GM03348 (cell line): Measurements from ENCODE around the gene DHX58.

ENCODE experiments used
- DNase-seq: peaks from one replicate; pipeline ENCODE4 v3.0.0; 2012; ENCODE audit warnings: low spot score

The DHX58 gene

DNA sequence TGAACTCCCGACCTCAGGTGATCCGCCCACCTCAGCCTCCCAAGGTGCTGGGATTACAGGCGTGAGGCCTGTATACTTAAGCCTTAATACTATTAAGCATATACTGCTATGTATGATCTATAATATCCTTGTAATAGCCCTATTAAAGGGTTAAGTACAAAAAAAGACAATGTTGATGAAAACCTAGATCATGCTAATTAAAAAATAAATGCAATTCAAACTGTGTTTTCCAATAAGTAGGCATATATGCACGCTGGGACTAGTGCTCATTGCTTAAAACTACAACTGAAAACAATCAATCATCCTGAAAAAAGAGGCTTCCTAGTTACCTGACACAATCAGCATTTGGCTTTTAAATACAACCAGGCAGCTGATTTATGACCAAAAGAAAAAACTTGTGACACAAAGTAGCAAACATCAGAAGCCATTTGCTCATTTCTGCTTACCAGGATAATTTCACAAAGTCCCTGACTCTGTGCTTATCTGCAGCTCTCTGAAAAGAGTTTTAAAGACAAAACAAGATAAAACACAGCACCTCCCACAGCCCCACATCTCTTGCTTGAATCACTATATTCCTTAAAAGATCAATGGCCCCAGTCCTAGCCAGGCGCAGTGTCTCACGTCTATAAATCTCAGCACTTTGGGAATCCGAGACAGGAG lies 25.3 kb downstream of the DHX58 start:
- no peak for DNase-seq

DNA sequence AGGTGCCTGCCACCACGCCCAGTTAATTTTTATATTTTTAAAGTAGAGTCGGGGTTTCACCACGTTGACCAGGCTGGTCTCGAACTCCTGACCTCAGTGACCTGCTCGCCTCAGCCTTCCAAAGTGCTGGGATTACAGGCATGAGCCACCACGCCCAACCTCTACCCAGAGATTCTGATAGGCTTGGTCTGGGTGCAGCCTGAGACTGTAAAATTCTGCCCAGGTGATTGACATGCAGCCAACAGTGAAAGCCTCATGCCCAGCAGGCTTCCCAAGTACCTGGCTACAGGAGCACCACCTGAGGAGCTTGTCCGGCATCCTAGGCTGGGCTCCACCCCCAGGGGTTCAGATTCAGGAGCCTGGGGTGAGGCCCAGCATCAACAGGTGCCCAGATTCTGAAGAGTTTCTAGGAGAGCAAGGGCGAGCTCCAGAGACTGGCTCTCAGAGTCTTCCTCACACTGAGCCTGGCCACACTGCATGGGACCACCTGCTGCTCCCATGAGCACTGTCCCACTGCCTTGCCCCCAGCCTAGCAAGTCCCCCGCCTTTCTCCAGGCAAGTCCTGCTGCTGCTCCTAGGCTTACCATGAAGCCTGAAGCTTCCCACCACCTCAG lies 30.9 kb downstream of the DHX58 start:
- DNase-seq, result no peak

GRCh38 chr17:42079541-42079940 lies 33.0 kb downstream of the DHX58 start:
- no peak for DNase-seq

- DNase-seq, result no peak
These were observed 34.0 kb downstream of the DHX58 start for GRCh38 chr17:42078396-42079043.

DNA sequence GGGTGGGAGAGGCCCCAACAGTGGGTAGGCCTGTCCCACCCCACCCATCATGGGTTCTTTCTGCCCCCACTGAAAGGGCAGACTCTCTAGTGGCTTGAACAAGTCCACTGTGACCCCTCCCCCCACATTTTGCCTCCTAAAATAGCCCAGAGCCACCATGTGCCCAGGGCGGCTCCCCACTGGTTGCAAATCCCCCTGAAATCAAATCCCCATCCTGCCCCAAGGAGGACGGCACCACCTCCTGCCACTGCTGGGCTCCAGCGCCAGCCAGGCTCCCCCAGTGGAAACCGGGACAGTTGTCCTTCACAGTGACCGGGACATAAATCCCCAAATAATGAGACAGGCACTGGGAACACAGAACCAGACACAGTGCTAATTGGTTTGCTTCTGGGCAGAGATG lies 34.8 kb downstream of the DHX58 start:
- DNase-seq, result no peak

DNA sequence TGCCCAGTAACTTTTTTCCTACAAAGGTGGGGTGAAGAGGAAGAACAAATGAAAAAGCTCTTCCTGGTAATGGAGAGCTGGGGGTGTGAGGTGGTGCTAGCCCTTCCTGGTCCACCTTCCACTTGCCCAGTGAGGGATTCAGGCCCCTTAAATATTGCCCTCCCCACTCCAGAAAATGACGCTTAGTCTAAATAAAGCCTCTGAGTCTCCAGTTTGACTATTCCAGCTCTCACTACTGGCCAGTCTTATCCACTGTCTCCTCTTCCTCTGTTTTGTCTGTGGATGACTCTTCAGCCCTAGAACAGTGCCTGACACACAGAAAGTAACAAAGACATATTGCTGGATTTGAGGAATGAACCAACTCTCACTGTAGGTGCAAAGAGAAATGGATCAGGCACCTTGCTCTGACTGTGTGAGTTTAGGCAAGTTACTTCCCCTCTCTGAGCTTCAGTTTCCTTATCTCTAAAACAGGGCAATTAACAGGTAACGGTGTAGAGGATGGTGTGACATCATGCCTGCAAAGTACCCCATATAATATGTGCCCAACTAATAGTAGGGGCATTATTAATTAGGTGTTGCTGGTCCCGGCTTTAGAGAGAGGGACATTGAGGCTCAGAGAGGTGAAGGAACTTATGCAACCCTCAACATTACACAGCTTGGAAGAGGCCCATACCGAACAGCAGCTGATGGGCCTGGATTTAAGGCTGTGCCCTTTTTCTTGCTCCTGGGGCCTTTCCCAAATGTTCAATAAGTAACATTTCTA lies 35.5 kb downstream of the DHX58 start:
- DNase-seq, result no peak

DNA sequence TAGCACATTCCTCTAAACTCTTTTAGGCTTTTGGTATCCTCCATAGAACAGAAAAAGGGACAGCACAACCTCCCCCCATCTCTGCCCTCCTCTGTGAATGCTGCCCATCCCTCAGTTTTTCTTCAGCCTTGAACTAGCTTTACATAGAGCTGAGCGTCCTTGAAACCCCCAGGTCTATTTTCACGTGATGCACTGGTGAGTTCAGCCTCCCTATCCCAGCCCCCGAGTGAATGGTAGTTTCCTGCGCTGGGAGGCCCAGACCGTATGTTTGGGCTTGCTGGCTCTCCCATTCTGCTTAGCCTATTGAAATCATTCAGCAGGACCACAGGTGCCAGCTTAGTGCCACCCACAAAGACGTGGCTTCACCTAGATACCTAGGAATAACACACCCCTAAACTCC lies 36.7 kb downstream of the DHX58 start:
- no peak for DNase-seq

DNA sequence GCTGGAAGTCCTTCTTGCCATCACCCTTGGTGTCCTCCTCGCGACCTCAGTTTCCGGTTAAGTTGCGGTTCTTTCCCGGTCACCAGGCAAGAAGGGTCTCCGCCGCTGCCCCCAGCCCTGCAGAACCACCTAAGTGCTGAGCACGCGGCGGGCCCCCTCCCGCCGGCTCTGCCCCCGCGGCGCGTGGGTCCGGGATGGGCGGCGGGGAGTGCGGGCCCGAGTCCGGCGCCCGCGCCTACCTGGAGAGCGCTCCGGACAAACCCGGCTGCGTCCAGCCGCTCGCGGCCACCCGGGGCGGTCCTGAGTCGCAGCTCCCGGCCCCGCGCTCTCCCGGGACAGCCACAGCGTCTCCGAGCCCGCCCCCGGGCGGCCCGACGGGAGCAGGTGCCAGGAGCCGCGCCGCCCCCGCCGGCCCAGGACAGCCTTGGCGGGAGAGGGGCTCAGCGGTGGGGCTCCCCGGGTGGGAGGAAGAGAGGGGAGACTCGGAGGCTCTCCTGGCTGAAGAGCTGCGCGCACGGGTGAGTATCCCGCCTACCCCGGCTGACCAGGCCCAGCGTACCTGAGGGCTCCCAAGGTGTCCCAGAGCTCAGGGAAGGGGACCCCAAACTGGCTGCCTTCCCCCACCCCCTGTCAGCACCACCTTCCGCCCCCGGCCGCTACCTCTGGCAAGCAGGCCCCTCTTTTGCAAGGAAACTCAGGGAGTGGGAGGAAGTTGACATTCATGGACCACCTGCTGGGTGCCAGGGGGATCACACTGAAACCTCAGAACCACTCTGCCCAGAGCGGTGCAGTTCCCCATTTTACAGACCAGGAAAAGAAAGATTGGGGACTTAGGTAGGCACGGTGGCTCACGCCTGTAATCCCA lies 40.0 kb downstream of the DHX58 start:
- DNase-seq, result peak; percentile 26

- no peak for DNase-seq
These were observed 40.7 kb downstream of the DHX58 start for GRCh38 chr17:42071810-42072209.

DNA sequence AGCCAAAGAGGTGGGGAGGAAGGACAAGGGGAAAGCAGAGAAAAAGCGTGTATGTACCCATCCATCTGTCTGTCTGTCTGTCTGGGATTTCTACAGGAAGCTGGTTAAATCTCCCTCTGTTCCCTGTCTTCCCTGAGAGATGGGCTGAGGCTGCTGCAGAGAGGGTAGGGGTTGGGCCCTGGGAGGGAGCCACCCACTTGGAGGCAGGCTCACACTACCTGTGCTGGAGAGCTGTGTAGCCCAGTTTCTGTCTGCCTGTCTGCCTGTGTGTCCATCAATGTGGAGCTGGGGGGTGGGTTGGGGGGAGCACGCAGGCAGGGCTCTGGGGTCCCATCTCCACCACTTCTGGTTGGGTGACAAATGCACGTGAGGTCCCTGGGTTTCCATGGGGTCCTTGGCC lies 43.5 kb downstream of the DHX58 start:
- no peak for DNase-seq

GRCh38 chr17:42067371-42068091 lies 45.0 kb downstream of the DHX58 start:
- DNase-seq, result peak; percentile 81

GRCh38 chr17:42065201-42065600 lies 47.3 kb downstream of the DHX58 start:
- no peak for DNase-seq

GRCh38 chr17:42062681-42063080 lies 49.8 kb downstream of the DHX58 start:
- DNase-seq, result no peak

GRCh38 chr17:42061646-42062487 lies 50.6 kb downstream of the DHX58 start:
- no peak for DNase-seq

- DNase-seq, result no peak
These were observed 52.3 kb downstream of the DHX58 start for GRCh38 chr17:42060231-42060630.

DNA sequence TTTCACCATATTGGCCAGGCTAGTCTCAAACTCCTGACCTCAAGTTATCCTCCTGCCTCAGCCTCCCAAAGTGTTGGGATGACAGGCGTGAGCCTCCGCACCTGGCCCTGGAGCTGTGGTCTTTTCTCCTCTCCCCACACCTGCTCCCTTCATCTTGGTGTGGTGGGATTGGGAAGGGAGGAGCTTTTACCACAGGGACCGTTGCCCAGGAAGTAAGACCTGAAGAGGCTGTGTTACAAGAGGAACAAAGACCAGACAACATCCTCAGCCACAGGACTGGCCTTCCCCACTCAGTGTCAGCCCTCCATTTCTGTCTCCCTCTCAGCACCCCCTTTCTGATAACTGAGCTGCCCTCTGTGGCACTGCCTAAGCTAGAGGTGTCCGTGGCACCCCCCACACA lies 52.7 kb downstream of the DHX58 start:
- DNase-seq, result no peak

DNA sequence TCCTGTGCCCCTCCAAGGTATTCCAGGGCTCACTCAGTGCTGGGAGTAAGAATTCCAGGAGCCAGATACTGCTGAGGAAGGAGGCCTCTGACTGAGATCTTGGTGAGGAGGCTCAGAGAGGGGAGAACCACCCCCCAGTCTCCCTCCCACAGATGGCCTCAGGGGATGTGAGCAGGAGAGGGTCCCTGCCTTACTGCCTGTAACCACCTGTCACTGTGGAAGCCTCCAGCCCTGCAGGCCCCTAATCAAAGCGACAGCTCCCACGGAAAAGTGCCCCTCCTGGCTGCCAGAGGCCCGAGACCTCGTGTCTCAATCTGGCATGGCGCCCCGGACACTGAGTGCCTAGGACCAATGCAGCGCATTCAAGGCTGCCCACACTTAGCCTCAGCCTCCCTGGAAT lies 54.5 kb downstream of the DHX58 start:
- DNase-seq, result no peak

DNA sequence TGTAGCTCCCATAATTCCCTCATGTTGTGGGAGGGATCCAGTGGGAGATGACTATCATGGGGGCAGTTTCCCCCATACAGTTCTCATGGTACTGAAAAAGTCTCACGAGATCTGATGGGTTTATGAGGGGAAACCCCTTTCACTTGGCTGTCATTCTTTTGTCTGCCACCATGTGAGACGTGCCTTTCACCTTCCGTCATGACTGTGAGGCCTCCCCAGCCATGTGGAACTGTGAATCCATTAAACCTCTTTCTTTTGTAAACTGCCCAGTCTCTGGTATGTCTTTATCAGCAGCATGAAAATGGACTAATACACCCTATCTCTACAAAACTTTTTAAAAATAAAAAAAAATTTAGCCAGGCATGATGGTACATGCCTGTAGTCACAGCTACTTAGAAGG lies 55.9 kb downstream of the DHX58 start:
- no peak for DNase-seq

DNA sequence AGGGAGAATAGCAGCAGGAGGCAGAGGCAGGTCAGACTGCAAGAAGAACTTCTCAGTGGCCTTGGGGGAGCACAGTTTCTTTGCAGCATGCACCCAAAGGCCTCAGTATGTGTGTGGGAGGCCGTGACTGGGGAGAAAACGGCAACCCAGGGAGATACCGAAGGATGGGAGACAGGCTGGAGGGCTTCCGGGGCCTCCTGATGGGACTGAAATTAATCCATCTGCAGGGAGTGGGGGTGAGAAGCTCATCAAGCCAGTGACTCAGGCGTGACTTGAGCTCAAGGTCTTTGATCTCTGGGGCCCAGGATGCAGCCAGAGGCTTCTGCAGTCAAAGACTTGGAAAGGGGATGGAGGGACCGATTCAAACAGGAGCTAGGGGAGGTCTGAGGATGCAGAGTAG lies 57.0 kb downstream of the DHX58 start:
- no peak for DNase-seq

DNA sequence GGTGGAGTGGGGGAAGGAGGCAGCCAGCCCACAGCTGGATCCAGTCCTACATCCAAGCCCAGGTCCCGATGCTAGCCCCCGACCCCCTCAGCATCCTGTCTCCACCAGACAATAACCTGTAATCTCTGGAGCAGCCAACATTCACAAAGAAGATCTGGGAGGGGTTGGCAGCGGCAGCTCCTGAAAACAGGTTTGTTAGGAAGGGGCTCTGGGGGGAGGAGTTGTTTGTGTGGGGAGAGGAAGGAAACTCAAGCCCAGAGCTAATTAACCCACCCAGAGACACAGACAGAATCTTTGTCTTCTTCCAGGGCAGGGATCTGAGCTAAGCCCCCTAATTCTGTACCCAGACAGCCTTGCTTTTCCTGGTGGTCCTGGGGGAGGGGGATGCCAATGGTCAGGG lies 57.5 kb downstream of the DHX58 start:
- DNase-seq, result no peak
